Activated CD4-positive, alpha-beta T cell treated with anti-CD3 and anti-CD28 coated beads, Interleukin-2, amount 10 ng/mL, durations not matched to agents 7 days and 5 days (primary cell): Measurements from ENCODE around the gene WDR5B. TPM values are rescaled to one million over a fixed set of nuclear protein-coding genes. Genes with fewer than 3 reads are reported as not detected.
"Not testable (repeated sequence)": the region's sequence is repeated elsewhere in the genome, so short reads cannot be mapped to it uniquely, and the experiment has no call there.

ENCODE experiments used
- CTCF ChIA-PET: fragments of 350-600 bp; sonication (Branson Sonifier 250); formaldehyde crosslinking; loops from one replicate; lab custom pipeline; 2021; ENCODE audit warnings: antibody characterized with exemption; lab: Charles Lee
- POLR2A ChIA-PET: fragments of 350-600 bp; sonication (Branson Sonifier 250); formaldehyde crosslinking; loops from one replicate; lab custom pipeline; 2021; ENCODE audit warnings: antibody characterized with exemption; lab: Charles Lee
- DNase-seq: peaks from one replicate; pipeline ENCODE4 v3.0.0-alpha.2; 2020
- H3K27ac Mint-ChIP-seq: one replicate; pipeline ENCODE4 v1.8.0; 2021; ENCODE audit warnings: mild to moderate bottlenecking, moderate library complexity, mixed read lengths
- H3K27me3 Mint-ChIP-seq: one replicate; pipeline ENCODE4 v1.8.0; 2021; ENCODE audit warnings: mixed read lengths
- H3K36me3 Mint-ChIP-seq: one replicate; pipeline ENCODE4 v1.8.0; 2021; ENCODE audit warnings: low read depth, mixed read lengths
- H3K4me1 Mint-ChIP-seq: one replicate; pipeline ENCODE4 v1.8.0; 2021; ENCODE audit warnings: mixed read lengths
- H3K4me3 Mint-ChIP-seq: one replicate; pipeline ENCODE4 v1.8.0; 2021; ENCODE audit warnings: mild to moderate bottlenecking, moderate library complexity, mixed read lengths
- H3K9me3 Mint-ChIP-seq: one replicate; pipeline ENCODE4 v1.8.0; 2021; ENCODE audit warnings: mixed read lengths
- total RNA-seq, 2 experiments: library from RNA; stranded (reverse); gene quantifications; one replicate each; pipeline ENCODE4 v1.2.3, GENCODE V29; 2021

WDR5B gene
- total RNA-seq, 2 experiments from 2014 or later, result 5.1 to 5.8 TPM

GRCh38 chr3:122387709-122388108, 28.2 kb downstream of the WDR5B start:
- H3K9me3 Mint-ChIP-seq, result no peaks in the 10 kb centered on the region

DNA sequence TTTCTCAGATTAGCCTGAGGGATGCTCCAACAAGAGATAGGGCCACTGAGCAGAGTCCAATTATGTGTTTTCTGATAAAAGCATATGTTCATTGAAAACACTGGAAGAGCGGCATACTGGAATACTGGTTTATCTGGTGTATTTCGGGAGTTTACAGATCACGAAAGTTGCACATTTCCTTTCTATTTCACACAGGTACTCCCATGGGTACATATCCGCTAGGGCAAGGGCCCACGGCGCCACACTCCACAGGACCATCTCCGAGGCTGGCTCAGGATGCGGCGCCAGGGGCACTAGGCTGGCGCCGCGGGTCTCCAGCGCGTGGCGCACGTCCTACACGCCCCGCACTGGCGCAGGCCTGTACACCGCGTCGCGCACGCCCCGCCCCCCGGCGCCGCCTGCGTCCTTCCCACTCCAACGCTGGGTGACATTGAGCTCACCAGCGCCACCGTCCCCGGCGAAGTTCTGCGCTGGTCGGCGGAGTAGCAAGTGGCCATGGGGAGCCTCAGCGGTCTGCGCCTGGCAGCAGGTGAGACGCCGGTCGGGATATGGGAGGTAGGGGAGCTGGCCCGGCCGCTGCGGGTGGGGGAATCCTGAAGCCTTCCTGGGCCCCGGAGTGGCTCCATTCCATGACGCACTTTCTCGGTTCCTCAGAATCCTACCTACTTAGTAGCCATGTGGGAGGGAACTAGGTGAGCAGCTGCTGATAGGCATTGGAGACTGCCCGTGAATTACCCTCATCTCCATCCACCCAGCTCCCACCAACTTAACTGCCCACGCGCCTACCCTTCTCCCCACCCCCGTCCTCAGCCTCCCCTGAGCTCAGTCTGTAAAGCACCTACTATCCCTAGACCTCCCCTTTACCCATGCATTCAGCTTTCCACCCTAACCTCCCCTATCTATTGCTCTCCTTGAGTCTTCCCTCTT, 31.8 kb downstream of the WDR5B start, which contains the start of gene FAM162A:
Gene FAM162A, plus strand, starts transcription at position 412 of the 927 bp plus-strand sequence. Its CDS starts 84 bp downstream, at position 496.
- ChIA-PET CTCF (interaction anchor here (0.6 to 2.8 kb wide), 21 partner anchors 9 to 837 kb away, joined by 3 to 15 read pairs (median 4); partner anchors contain the start of genes KPNA1 and WDR5B), POLR2A (interaction anchor here (1.4 kb wide), 1 partner anchor 32 kb away, joined by 4 read pairs; the partner anchor contains the start of gene WDR5B)
- peak; percentile 95 for DNase-seq
- H3K27ac Mint-ChIP-seq, result peak within 1 kb of the TSS; percentile 93
- peaks cover 69% of the 10 kb centered on the region for H3K4me1 Mint-ChIP-seq
- H3K27me3 Mint-ChIP-seq, result no peaks in the 10 kb centered on the region
- peak within 1 kb of the TSS; percentile 93 for H3K4me3 Mint-ChIP-seq
- no peaks in the 10 kb centered on the region for H3K9me3 Mint-ChIP-seq
- peaks cover 9% of the 10 kb centered on the region for H3K36me3 Mint-ChIP-seq

More at GRCh38 chr3:122387709-122388108, 28.2 kb downstream of the WDR5B start:
- ChIA-PET POLR2A (no interaction called here), CTCF (no interaction called here)
- no peak for DNase-seq
- Mint-ChIP-seq H3K4me3 (no peak overlapping the region), H3K27me3 (no peaks in the 10 kb centered on the region), H3K27ac (no peak overlapping the region), H3K4me1 (peaks cover 41% of the 10 kb centered on the region), H3K36me3 (peaks cover 9% of the 10 kb centered on the region)

- ChIA-PET POLR2A (no interaction called here), CTCF (interaction anchor here (0.6 to 1.4 kb wide), 8 partner anchors 11 to 329 kb away, joined by 3 to 4 read pairs (median 3); partner anchors contain the start of gene WDR5B)
- peak within 1 kb of the TSS; percentile 93 for H3K27ac Mint-ChIP-seq
- H3K27me3 Mint-ChIP-seq, result no peaks in the 10 kb centered on the region
- H3K36me3 Mint-ChIP-seq, result peaks cover 8% of the 10 kb centered on the region
- peaks cover 66% of the 10 kb centered on the region for H3K4me1 Mint-ChIP-seq
- DNase-seq, result peak; percentile 88
- no peaks in the 10 kb centered on the region for H3K9me3 Mint-ChIP-seq
- peak within 1 kb of the TSS; percentile 93 for H3K4me3 Mint-ChIP-seq
Measured at GRCh38 chr3:122382888-122383666, 32.8 kb downstream of the WDR5B start, which contains the start of gene MIX23. TSS of gene MIX23 (minus strand) at chr3:122383231. CDS start at chr3:122383224, 7 bp downstream.

DNA sequence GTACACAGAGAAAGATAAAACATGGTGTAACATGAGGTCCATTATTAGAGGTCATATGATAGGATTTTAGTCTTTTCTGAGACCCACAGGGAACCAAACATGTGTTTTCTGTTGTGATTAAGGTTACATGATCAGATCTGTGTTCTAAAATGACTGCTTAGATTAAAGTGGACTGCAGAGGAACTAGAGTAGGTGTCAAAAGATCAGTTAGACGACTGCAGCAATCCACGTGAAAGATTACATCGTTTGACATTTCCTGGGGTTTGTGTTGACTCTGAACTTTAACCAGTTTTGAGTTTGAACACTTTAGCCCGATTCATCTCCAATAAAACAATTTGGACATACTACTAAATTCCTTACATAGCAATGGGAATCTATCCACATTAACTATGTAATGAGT, 37.9 kb downstream of the WDR5B start:
- peaks cover 2% of the 10 kb centered on the region for H3K9me3 Mint-ChIP-seq
- no peak for DNase-seq
- no peak overlapping the region for H3K4me3 Mint-ChIP-seq
- H3K4me1 Mint-ChIP-seq, result peaks cover 39% of the 10 kb centered on the region
- peaks cover 16% of the 10 kb centered on the region for H3K36me3 Mint-ChIP-seq
- H3K27me3 Mint-ChIP-seq, result no peaks in the 10 kb centered on the region
- H3K27ac Mint-ChIP-seq, result no peak overlapping the region
- POLR2A ChIA-PET, result no interaction called here
- CTCF ChIA-PET, result no interaction called here

- no peaks in the 10 kb centered on the region for H3K27me3 Mint-ChIP-seq
- H3K4me1 Mint-ChIP-seq, result peaks cover 11% of the 10 kb centered on the region
- peaks cover 2% of the 10 kb centered on the region for H3K9me3 Mint-ChIP-seq
- no peak overlapping the region for H3K4me3 Mint-ChIP-seq
- no peak overlapping the region for H3K27ac Mint-ChIP-seq
- CTCF ChIA-PET, result interaction anchor here (0.6 kb wide), 1 partner anchor 17 kb away, joined by 3 read pairs; no protein-coding TSS in a partner anchor
- POLR2A ChIA-PET, result no interaction called here
- DNase-seq, result no peak
- peaks cover 22% of the 10 kb centered on the region for H3K36me3 Mint-ChIP-seq
Measured at GRCh38 chr3:122374034-122374433, 41.8 kb downstream of the WDR5B start.

DNA sequence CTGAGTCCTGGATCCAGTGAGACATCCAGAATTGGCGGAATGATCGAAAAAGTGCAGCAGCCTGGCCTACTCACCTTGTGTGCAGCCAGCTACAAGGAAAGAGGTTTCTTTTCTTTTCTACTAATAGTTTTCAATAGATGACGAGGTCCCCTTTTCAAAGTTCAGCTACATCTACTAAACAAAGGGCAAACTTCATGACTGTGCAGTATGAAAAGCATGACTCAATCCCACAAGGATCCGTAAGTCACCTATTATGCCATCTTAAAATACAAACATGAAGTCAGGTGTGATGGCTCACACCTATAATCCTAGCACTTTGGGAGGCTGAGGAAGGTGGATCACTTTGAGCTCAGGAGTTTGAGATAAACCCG, 49.5 kb downstream of the WDR5B start:
- no peak overlapping the region for H3K27ac Mint-ChIP-seq
- no peak overlapping the region for H3K4me3 Mint-ChIP-seq
- peaks cover 22% of the 10 kb centered on the region for H3K4me1 Mint-ChIP-seq
- peaks cover 44% of the 10 kb centered on the region for H3K36me3 Mint-ChIP-seq
- no peak for DNase-seq
- H3K9me3 Mint-ChIP-seq, result no peaks in the 10 kb centered on the region
- CTCF ChIA-PET, result interaction anchor here (0.9 to 2.0 kb wide), 4 partner anchors 16 to 34 kb away, joined by 3 to 5 read pairs (median 3); partner anchors contain the start of genes FAM162A and MIX23
- no peaks in the 10 kb centered on the region for H3K27me3 Mint-ChIP-seq
- POLR2A ChIA-PET, result no interaction called here

GRCh38 chr3:122365582-122366378, 50.1 kb downstream of the WDR5B start:
- CTCF ChIA-PET, result interaction anchor here (0.9 to 2.0 kb wide), 5 partner anchors 11 to 34 kb away, joined by 3 to 5 read pairs (median 3); partner anchors contain the start of genes FAM162A and MIX23
- H3K4me3 Mint-ChIP-seq, H3K27me3 Mint-ChIP-seq, H3K9me3 Mint-ChIP-seq, H3K27ac Mint-ChIP-seq, DNase-seq: not testable (repeated sequence)
- POLR2A ChIA-PET, result interaction anchor here (0.6 kb wide), 1 partner anchor 264 kb away, joined by 3 read pairs; no protein-coding TSS in a partner anchor
- Mint-ChIP-seq H3K4me1 (peaks cover 22% of the 10 kb centered on the region), H3K36me3 (peaks cover 40% of the 10 kb centered on the region)

DNA sequence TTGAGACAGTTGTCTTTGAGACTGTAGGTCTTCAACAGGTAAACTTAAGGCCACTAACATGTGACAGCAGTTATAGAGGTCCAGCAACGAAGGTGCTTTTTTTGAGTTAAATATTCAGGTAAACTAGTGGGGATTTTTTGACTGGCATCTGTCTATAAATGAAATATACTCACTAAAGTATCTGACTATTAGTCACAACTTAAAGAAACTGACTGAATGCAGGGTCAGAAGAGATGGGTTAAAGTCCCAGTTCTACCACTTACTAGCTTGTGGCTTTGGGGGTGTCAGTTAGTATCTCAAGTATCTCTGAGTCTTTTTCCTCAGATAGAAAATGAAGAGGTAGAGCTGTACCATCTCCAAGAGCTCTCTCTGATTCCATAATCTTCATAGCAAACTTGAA, 50.8 kb downstream of the WDR5B start:
- Mint-ChIP-seq H3K4me1 (peaks cover 22% of the 10 kb centered on the region), H3K27ac (no peak overlapping the region), H3K27me3 (no peaks in the 10 kb centered on the region), H3K36me3 (peaks cover 43% of the 10 kb centered on the region), H3K9me3 (no peaks in the 10 kb centered on the region), H3K4me3 (no peak overlapping the region)
- DNase-seq, result no peak
- POLR2A ChIA-PET, result interaction anchor here (0.6 kb wide), 1 partner anchor 264 kb away, joined by 3 read pairs; no protein-coding TSS in a partner anchor
- CTCF ChIA-PET, result interaction anchor here (0.9 to 2.0 kb wide), 3 partner anchors 12 to 264 kb away, joined by 4 to 5 read pairs (median 4); no protein-coding TSS in a partner anchor

DNA sequence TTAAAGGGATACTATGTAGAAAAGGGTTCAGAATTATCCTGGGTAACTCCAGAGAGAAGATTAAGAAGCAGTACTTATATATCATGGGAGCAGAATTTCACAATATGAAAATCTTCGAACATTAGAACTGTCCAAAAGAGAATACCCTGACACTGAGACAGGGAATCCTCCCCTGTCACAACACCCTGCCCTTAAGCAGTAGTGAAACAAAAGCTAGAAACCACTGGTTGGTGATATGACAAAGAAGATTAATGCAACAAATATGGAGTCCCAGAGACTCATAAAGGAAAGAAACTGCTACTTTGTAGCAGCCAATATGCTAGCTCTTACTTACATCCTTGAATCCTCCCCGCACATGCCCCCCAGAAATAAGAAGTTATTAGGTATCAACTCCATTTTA, 51.4 kb downstream of the WDR5B start:
- H3K4me3 Mint-ChIP-seq, result no peak overlapping the region
- H3K27ac Mint-ChIP-seq, result no peak overlapping the region
- H3K9me3 Mint-ChIP-seq, result no peaks in the 10 kb centered on the region
- peaks cover 44% of the 10 kb centered on the region for H3K36me3 Mint-ChIP-seq
- ChIA-PET CTCF (interaction anchor here (0.7 to 2.0 kb wide), 3 partner anchors 20 to 263 kb away, joined by 3 to 5 read pairs (median 4); partner anchors contain the start of gene FAM162A), POLR2A (no interaction called here)
- no peak for DNase-seq
- no peaks in the 10 kb centered on the region for H3K27me3 Mint-ChIP-seq
- H3K4me1 Mint-ChIP-seq, result peaks cover 22% of the 10 kb centered on the region
